Natural killer cell (primary cell): ENCODE measurements around the gene CIAO3. TPM values are rescaled to one million over a fixed set of nuclear protein-coding genes. Genes with fewer than 3 reads are reported as not detected.

Experiments
- ATAC-seq, 3 donors: fragments of 150-1000 bp in 2 of 3; fragments of 200-7000 bp in 1 of 3; cut with Tn5 transposase; 1 replicate in 1 of 3; 2 replicates in 2 of 3; pipeline ENCODE4 v1.10.0; 2021; ENCODE audit warnings: mild to moderate bottlenecking in 2 of 3, moderate library complexity in 2 of 3
- DNase-seq, 2 donors: peaks; one replicate each; pipeline versions ENCODE4 v3.0.0 to v3.0.0-alpha.2; 2013 to 2021; ENCODE audit warnings: mixed read lengths in 1 of 2
- H3K27ac ChIP-seq: one replicate; pipeline ENCODE4 v1.5.1; 2013; ENCODE audit warnings: mild to moderate bottlenecking, low read length
- H3K27me3 ChIP-seq: one replicate; pipeline ENCODE4 v1.6.1; 2013; ENCODE audit warnings: low read length; ENCODE audit not compliant: control insufficient read depth, insufficient read depth
- H3K36me3 ChIP-seq: one replicate; pipeline ENCODE4 v1.6.1; 2013; ENCODE audit warnings: low read length; ENCODE audit not compliant: control insufficient read depth, insufficient read depth
- H3K4me1 ChIP-seq: one replicate; pipeline ENCODE4 v1.6.1; 2013; ENCODE audit warnings: low read length; ENCODE audit not compliant: control insufficient read depth, insufficient read depth
- H3K4me3 ChIP-seq: one replicate; pipeline ENCODE4 v1.5.1; 2013; ENCODE audit warnings: low read length
- H3K9me3 ChIP-seq: one replicate; pipeline ENCODE4 v1.6.1; 2013; ENCODE audit warnings: low read length; ENCODE audit not compliant: control insufficient read depth, insufficient read depth
- H3K27ac Mint-ChIP-seq, 2 donors: one replicate each; pipeline ENCODE4 v1.8.0; 2022; ENCODE audit warnings: mild to moderate bottlenecking in 2 of 2, mixed read lengths in 2 of 2, moderate library complexity in 1 of 2
- H3K27me3 Mint-ChIP-seq, 2 donors: one replicate each; pipeline ENCODE4 v1.8.0; 2022; ENCODE audit warnings: low read depth in 2 of 2, mixed read lengths in 2 of 2
- H3K36me3 Mint-ChIP-seq: one replicate; pipeline ENCODE4 v1.8.0; 2022; ENCODE audit warnings: mixed read lengths
- H3K4me1 Mint-ChIP-seq, 2 donors: one replicate each; pipeline ENCODE4 v1.8.0; 2022; ENCODE audit warnings: mixed read lengths in 2 of 2
- H3K4me3 Mint-ChIP-seq: one replicate; pipeline ENCODE4 v1.8.0; 2022; ENCODE audit warnings: mild to moderate bottlenecking, moderate library complexity, mixed read lengths
- H3K9me3 Mint-ChIP-seq, 2 donors: one replicate each; pipeline ENCODE4 v1.8.0; 2022; ENCODE audit warnings: mixed read lengths in 2 of 2
- CTCF ChIP-seq: fragments of 200-600 bp; IDR thresholded peaks from one replicate; pipeline ENCODE4 v1.8.0; 2022; ENCODE audit warnings: antibody characterized with exemption
- WGBS: methylation state at CpG from one replicate; pipeline ENCODE4 v1.1.7; 2013; ENCODE audit warnings: missing lambda C conversion rate; ENCODE audit not compliant: insufficient coverage; 5-methylcytosine and 5-hydroxymethylcytosine counted together
- intact Hi-C: fragments of 100-400 bp; cut with micrococcal nuclease; formaldehyde crosslinking; loops from one replicate; pipeline ENCODE4 v1.14.2; 2022
- total RNA-seq, 4 donors: library from RNA; stranded (reverse); fragments of 120-200 nt in 1 of 4; gene quantifications; one replicate each; pipeline versions ENCODE4 v1.2.3 to v1.2.4, GENCODE V29; 2013 to 2022

Gene CIAO3
- total RNA-seq, 3 donors from 2014 or later (not counting 1 experiment from before 2014, with no cell fraction given): 36.9 to 39.8 (median 37.5) TPM

GRCh38 chr16:710500-711075 lies 30.2 kb downstream of the CIAO3 start:
- H3K4me3 Mint-ChIP-seq: no peak overlapping the region
- Histone ChIP-seq H3K4me3 (no peak overlapping the region), H3K27ac (no peak overlapping the region), H3K4me1 (peaks cover 13% of the 10 kb centered on the region), H3K9me3 (no peaks in the 10 kb centered on the region), H3K27me3 (peaks cover 23% of the 10 kb centered on the region), H3K36me3 (no peaks in the 10 kb centered on the region)
- no peak for ATAC-seq
- no peak for TF ChIP-seq CTCF
- peaks cover 8 to 17% of the 10 kb centered on the region in 2 donors for H3K27me3 Mint-ChIP-seq
- H3K9me3 Mint-ChIP-seq: no peaks in the 10 kb centered on the region
- H3K4me1 Mint-ChIP-seq: no peaks in the 10 kb centered on the region
- intact Hi-C loops: loop anchor here (2.0 to 10.0 kb wide), 2 partner anchors 74 to 344 kb away; no protein-coding TSS in a partner anchor
- H3K27ac Mint-ChIP-seq: no peak overlapping the region
- 69% methylated on average over 21 of the region's 21 CpGs for WGBS
- H3K36me3 Mint-ChIP-seq: no peaks in the 10 kb centered on the region
- DNase-seq: no peak

- Mint-ChIP-seq H3K4me3 (no peak overlapping the region), H3K27ac (no peak overlapping the region), H3K36me3 (no peaks in the 10 kb centered on the region), H3K9me3 (no peaks in the 10 kb centered on the region), H3K27me3 (peaks cover 8 to 17% of the 10 kb centered on the region in 2 donors), H3K4me1 (no peaks in the 10 kb centered on the region)
- intact Hi-C loops: loop anchor here (2.0 to 10.0 kb wide), 2 partner anchors 75 to 345 kb away; no protein-coding TSS in a partner anchor
- Histone ChIP-seq H3K4me3 (no peak overlapping the region), H3K9me3 (no peaks in the 10 kb centered on the region), H3K4me1 (peaks cover 13% of the 10 kb centered on the region), H3K36me3 (no peaks in the 10 kb centered on the region), H3K27ac (no peak overlapping the region), H3K27me3 (peaks cover 24% of the 10 kb centered on the region)
- no peak for TF ChIP-seq CTCF
- no peak for DNase-seq
- ATAC-seq: no peak
- WGBS: 40% methylated on average over 30 of the region's 30 CpGs
Observed at GRCh38 chr16:709566-710499, 31.0 kb downstream of the CIAO3 start.

DNA sequence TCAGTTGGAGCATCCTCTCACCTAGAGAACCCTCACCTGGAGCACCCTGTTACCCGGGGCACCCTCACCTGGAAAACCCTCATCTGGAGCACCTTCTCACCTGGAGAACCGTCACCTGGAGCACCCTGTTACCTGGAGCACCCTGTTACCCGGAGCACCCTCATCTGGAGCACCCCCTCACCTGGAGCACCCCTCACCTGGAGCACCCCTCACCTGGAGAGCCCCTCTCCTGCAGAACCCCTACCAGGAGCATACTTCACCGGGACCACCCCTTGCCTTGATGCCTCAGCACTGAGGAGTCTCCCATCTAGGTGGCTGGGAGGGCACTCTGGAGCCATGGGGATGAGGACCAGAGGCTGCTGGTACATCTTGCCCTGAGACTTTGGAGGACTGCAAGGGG lies 31.8 kb downstream of the CIAO3 start:
- H3K36me3 ChIP-seq: no peaks in the 10 kb centered on the region
- no peak overlapping the region for H3K27ac ChIP-seq
- intact Hi-C loops: no loop called here
- Mint-ChIP-seq H3K4me1 (no peaks in the 10 kb centered on the region), H3K27ac (no peak overlapping the region), H3K27me3 (peaks cover 8 to 12% of the 10 kb centered on the region in 2 donors), H3K36me3 (no peaks in the 10 kb centered on the region), H3K4me3 (no peak overlapping the region), H3K9me3 (no peaks in the 10 kb centered on the region)
- WGBS: 91% methylated on average over 3 of the region's 4 CpGs
- TF ChIP-seq CTCF: no peak
- no peak overlapping the region for H3K4me3 ChIP-seq
- ATAC-seq (no peak), DNase-seq (no peak)
- H3K4me1 ChIP-seq: peaks cover 6% of the 10 kb centered on the region
- H3K9me3 ChIP-seq: no peaks in the 10 kb centered on the region
- peaks cover 32% of the 10 kb centered on the region for H3K27me3 ChIP-seq
